Ammon's horn (tissue), 1 donor: Measurements from ENCODE around the gene DALRD3.

Experiments used
- DNase-seq: peaks from one replicate; pipeline ENCODE4 v3.0.0-alpha.2; 2016; ENCODE audit warnings: low spot score

Gene DALRD3

DNA sequence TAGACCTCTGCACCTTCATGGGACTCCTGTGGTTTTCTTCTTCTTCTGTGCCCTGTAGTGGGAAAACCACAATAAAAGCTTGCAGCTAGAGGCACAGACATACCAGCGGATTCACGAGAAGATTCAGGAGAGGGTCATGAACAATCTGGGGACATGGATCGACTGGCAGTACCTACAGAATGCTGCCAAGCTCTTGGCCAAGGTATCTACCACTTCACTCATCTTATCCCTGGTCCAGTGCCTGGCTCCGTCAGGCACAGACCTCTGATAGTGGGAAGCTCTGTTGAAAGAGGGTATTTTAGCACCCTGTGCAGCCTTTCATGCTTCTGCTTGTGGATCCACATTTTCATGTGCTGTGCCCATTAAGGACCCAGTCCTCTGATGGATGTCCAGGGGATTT lies 38.1 kb downstream of the DALRD3 start:
- DNase-seq = no peak

DNA sequence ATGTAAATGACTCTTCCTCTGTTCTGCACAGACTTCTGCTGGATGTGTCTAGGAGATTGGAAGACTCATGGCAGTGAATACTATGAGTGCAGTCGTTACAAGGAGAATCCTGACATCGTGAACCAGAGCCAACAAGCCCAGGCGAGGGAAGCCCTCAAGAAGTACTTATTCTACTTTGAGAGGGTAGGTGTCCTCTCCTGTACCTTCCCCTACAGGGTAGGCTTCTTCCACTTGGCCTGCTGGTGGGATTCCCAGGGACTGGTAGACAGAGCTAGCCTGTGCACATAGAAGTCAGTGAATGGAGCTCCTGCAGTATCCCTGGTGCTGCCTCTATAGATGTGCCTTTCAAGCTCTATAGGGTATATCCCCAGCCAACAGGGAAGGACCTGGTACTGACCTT lies 38.9 kb downstream of the DALRD3 start:
- DNase-seq = no peak

DNA sequence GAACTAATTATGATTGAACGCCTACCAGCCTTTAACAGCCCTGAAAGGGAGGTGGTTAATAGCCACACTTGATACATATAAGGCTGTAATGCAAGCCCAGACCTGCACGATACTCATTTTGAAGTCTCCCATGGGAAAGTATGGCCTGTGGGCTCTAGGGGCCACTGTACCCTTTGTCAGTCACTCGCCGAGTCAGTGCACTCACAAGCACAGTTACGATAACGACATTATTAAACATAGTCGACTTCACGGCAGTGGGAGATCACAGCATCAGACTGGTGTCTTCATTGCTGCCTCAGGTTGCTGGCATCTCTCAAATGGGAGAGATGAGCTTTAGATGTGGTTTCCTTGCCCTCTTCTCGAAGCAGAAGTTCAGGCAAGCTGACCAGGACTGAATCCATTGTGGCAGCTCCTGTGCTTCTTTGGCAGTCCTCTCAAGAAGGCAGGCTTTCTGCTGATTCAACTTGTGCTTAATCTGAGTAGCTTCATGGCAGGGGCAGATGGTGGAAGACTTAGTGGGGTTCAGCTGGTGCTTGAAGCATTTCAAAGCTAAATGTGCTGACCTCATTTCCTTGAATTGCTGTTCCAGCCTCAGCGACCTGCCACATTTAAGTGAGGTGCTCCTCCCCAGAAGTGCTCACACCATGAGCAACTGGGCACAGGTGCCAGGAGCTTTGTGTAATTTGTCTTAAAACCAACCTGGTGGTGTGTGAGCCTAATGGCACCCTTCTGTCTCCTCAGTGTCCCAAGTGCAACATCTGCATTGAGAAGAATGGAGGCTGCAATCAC lies 44.1 kb downstream of the DALRD3 start:
- DNase-seq = no peak

DNA sequence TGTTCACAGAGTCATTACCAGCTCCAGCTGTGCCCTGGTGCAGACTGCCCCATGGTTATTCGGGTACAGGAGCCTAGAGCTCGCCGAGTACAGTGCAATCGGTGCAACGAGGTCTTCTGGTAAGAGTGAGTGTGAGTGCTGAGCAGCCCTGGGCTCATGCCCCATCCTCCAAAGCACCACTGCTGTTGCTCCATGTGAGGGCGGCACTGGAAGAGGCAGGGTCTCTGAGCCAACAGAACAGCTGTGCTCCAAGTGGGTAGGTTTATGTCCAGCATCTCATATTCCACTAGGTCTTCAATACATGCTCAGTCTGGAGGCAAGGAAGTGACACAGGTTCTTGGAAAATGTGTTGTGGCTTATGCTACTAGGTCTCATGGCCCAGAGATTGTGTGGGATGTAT lies 47.8 kb downstream of the DALRD3 start:
- no peak for DNase-seq

DNA sequence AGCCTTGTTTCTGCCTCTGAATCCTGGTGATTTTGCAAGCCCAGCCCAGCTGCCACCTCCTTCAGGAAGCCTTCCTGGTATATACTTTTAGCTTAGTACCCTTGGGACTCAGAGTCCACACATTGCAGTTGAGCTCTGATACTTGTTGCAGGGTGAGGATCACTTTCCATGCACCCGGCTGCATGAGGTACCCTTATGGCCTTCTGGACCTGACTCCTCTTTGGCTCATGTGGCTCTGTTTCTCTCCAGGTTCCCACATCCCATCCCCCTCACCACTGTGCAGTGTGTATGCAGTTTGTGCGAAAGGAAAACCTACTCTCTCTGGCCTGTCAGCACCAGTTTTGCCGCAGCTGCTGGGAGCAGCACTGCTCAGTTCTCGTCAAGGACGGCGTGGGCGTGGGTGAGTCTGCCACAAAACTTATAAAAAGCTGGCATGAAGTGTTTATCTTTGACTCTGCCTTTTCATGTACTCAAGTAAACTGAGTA lies 51.5 kb downstream of the DALRD3 start:
- DNase-seq = no peak

DNA sequence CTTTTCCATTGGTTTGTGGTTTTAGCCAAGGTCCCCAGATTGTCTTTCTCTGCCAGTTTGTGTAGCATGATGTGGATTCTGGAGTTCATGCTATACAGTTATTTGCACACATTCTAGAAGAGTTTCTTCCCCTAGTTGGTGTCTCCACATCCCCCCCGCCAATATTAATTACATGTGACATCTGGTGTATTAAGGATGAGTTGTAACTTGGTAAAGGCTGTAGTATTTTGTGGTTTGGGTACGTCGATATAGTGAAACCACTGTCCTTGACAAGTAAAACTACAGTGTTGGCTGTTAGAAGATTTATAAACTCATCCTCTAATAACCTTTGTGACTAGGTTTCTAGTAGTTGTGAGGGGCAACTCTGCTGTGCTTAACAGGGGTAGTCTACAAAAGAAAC lies 52.0 kb downstream of the DALRD3 start:
- no peak for DNase-seq
